GM19438 (cell line): ENCODE measurements around the gene MRGPRX4.

Experiments
- ATAC-seq: cut with Tn5 transposase; IDR thresholded peaks from one replicate; pipeline ENCODE4 v1.9.1; 2021; ENCODE audit warnings: low read depth; ENCODE audit not compliant: unreplicated experiment

The MRGPRX4 gene

GRCh38 chr11:18204771-18205170 lies 32.1 kb downstream of the MRGPRX4 start:
- ATAC-seq = no peak

GRCh38 chr11:18209058-18209457 lies 36.4 kb downstream of the MRGPRX4 start:
- ATAC-seq = no peak

DNA sequence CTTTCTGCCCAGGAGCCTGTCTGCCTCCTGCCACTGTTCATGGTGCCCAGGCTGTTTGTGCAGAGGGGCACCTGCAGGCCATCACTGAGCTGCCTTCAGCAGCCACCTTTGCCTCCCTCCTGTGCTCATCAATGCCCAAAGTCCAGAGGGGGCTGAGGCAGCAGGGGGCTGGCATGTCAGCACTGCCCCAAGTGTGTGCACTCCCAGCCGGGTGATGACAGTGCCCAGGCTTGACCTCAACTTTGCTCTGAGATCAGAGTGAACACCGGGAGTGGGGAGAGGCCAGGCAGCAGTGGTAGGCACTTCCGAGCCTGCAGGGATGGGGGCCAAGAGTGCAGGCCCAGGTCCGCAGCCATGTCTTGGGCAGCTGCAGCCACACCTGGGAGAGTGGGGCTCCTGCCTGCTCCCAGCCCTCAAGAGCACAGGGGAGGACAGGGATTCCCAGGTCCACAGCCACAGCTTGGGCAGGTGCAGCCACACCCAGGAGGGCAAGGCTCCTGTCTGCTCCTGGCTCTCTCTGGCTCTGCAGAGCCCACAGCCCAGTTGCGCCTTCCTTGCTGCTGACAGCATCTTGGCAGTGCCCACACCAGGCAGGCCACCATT lies 48.7 kb downstream of the MRGPRX4 start:
- ATAC-seq = no peak

DNA sequence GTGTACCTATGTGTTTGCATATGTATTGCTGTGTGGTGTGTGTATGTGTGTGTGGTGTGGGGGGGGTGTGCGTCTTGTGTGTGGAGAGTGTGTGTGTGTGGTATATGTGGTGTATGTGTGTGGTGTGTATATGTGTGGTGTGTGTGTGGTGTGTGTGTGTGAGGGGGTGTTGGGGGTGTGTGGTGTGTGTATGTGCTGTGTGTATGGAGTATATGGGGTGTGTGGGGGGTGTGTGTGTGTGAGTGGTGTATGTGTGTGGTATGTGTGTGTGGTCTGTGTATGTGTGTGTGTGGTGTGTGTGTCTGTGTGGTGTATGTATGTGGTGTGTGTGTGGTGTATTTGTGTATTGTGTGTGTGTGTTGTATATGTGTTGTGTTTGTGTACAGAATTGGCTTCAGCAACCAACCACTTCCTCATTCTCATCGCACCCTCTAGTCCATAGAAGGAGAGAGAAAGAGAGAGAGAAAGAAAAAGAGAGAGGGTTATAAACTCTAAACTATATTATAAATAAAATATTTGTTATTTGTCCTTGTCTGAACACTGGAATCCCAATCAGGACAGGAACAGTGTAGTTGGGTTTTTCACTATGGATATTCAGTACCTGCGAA lies 50.3 kb downstream of the MRGPRX4 start:
- ATAC-seq = no peak
